GDM1 (cell line): ENCODE data around the gene LYPLA2.

ENCODE experiments used
- DNase-seq: peaks from one replicate; lab custom pipeline; 2025; lab: John Stamatoyannopoulos, UW

LYPLA2 gene

DNA sequence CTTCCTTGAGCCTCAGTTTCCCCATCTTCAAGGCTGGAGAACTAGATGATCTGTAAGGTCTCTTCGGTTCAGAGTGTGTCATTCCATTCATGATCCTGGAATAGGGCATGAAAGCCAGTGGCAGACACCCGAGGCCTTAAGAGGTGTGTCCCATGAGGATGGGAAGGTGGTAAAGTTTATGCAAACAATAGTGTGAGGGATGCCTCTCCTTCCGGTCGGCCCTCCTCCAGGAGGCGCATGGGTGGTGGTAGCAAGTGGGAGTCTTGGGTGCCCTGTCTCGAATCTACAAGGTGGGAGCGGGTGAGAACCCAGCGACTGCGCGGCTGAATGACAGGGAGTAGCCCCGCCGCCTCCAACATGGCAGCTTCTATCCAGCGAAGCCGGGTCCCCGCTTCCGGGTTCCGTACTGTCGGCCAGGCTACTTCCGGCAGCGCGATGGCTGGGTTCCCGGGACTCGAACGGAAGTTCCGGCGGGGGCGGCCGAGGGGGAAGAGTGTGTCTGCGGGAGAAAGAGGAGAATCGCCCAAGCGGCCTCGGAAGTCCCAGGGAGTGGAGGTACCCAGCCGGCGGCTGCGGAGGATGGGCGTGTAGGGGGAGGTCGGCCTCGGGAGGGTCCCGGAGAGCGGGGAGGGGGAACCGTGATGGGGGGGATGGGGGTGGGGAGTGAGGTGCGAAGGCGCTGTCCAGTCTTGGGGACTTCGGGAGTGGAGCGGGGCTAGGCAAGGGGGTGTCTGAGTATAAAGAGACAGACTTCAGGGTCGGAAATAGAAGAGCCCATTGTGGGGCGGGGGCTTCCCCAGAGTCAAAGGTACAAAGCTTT, at the start of gene LYPLA2:
Gene LYPLA2 (plus strand): TSS at position 450 of the 820 bp plus-strand sequence. CDS start 1,538 bp downstream, outside the sequence.
- peak; percentile 77 for DNase-seq

DNA sequence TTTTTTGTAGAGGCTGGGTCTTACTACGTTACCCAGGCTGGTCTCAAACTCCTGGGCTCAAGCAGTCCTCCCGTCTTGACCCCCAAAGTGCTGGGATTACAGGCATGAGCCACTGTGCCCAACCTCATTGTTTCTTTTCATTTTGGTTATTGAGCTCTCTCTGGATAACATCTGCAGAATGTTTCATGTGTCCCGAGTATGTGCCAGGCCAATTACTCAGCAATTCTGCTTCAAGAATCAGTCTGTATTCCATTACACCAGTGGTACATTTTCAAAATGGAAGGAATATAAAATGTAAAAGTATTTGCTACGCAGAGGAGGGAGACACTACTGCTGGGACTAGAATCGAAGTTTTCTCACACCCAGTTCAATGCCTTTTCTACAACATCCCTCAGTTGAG, 49.3 kb upstream of the LYPLA2 start:
- DNase-seq: no peak

DNA sequence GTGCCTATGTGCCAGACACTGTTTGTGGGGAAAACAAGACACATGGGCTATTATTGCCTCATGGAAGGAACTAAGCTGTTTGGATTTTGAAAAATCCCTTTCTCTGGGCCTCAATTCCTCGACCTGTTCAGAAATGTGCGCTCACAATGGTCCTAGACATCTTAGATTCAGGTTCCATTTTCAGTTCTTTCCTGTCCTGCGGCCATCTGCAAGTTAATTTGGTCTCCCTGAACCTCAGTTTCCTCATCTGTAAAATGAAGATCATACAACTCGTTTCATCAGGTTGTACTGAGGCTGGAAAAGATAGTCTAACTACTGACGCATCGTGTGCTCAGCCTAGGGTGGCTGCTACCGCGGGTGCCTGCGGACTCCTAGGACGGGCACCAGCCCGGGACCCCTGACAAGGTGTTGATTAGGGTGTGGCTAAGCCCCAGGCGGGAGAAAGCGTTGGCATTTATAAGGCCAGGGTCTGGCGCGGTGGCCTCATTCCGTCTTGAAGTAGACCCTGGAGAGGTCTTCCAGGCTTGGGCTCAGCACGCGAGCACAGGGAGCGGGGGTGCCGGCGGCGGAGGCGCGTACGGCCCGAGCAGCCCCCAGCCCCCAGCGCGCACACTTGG, 48.2 kb upstream of the LYPLA2 start:
- no peak for DNase-seq

DNA sequence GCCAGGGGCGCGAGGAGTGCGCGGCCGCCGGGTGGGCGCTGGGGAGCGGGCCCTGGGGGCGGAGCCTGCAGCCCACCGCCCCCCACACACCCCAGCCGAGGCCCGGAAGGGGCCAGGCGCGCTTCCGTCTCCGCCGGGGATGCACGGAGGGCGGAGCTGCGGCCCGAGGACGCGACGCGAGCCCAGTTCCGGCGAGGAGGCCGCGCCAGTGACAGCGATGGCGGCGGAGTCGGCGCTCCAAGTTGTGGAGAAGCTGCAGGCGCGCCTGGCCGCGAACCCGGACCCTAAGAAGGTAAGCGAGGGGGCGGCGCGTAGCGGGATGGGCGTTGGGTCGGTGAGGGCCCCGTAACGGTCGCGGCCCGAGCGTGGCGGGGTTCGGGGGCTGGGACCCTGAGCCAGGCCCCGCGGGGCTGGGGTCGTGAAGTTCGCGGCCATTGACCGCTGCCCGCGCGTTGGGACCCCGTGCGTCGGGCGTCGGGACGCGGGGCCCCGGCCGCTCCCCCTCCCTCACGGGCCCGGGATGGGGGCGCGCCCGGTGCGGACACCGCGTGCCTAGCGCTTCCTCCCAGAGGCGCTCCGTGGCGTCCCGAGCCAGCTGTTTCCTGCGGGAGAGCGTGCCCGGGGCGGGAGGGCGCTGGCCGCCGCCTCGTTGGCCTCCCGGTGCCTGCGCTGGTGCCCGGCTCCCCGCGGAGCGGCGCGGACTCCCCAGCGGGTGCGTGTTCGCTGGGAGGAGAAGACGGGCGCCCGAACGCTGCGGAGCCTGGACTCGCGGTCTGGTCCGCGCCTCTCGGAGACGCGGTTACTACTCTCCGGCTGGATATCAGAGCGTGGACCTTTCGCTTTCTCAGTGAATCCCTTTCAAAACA, 47.4 kb upstream of the LYPLA2 start, which contains the start of gene ELOA:
Gene ELOA (plus strand): TSS at position 185 of the 866 bp plus-strand sequence. CDS start 33 bp downstream, at position 218.
- DNase-seq: peak; percentile 78

DNA sequence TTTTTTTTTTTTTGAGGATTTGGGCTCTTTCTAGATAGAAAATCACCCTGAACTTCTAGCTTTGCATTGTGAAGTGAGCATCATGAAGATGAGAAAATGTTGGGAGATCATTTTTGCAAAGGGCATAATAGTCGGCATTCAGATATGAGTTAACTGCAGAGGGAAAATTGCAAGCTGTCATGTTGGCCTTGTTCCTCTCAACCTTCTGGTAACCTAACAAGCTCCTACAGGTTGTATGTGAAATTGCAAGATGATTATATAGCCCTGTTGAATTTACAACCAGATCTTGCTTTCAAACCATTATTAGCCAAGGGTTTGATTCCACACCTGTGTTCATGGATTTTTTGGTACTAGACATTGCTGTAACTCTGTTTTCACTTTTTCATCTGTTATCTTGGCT, 45.4 kb upstream of the LYPLA2 start:
- DNase-seq: no peak

DNA sequence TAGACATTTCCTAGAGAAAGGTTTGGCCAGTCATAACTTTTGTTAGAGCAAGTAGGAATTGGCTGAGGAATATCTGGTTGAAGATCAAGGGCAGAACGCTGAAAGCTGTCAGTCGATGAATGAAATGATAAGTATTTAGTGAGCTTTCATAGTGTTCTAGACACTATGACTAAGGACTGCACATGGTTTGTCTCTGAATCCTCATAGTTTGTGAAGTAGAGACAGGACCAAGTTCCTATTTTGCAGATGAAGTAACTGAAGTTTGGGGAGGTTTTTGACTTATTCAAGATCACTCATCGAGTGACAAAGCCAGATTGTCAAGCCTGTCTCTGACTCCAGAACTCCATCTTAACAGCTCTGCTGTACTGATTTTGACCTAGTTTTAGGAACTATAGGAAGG, 42.9 kb upstream of the LYPLA2 start:
- no peak for DNase-seq

DNA sequence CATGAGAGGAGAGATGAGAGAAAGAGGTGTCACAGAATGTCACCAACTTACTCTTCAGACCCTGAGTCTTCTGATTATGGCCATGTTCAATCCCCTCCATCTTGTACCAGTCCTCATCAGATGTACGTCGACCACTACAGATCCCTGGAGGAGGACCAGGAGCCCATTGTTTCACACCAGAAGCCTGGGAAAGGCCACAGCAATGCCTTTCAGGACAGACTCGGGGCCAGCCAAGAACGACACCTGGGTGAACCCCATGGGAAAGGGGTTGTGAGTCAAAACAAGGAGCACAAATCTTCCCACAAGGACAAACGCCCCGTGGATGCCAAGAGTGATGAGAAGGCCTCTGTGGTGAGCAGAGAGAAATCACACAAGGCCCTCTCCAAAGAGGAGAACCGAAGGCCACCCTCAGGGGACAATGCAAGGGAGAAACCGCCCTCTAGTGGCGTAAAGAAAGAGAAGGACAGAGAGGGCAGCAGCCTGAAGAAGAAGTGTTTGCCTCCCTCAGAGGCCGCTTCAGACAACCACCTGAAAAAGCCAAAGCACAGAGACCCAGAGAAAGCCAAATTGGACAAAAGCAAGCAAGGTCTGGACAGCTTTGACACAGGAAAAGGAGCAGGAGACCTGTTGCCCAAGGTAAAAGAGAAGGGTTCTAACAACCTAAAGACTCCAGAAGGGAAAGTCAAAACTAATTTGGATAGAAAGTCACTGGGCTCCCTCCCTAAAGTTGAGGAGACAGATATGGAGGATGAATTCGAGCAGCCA, 39.7 kb upstream of the LYPLA2 start:
- DNase-seq: peak; percentile 15

DNA sequence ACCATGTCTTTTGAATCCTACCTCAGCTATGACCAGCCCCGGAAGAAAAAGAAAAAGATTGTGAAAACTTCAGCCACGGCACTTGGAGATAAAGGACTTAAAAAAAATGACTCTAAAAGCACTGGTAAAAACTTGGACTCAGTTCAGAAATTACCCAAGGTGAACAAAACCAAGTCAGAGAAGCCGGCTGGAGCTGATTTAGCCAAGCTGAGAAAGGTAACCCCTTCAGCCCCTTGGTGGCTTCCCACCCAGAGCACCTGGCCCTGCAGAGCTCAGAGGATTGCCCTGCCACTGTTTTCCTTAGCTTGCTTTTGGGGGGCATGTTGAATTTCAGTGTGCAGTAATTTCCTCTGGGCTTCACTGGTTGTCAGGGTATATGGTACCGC, 39.1 kb upstream of the LYPLA2 start:
- DNase-seq: no peak

DNA sequence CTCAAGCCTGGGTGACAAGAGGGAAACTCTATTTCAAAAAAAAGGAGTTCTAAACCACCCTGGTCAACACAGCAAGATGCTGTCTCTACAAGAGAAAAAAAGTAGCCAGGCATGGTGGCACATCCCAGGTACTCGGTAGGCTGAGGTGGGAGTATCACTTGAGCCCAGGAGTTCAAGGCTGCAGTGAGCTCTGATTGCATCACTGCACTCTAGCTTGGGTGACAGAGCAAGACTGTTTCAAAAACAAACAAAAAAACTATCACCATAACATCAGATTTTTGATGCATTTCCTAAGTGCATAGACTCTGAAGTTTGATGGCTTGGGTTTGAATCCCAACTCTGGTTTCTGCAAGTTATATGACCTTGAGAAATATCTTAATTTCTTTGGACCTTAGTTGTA, 38.0 kb upstream of the LYPLA2 start:
- no peak for DNase-seq

DNA sequence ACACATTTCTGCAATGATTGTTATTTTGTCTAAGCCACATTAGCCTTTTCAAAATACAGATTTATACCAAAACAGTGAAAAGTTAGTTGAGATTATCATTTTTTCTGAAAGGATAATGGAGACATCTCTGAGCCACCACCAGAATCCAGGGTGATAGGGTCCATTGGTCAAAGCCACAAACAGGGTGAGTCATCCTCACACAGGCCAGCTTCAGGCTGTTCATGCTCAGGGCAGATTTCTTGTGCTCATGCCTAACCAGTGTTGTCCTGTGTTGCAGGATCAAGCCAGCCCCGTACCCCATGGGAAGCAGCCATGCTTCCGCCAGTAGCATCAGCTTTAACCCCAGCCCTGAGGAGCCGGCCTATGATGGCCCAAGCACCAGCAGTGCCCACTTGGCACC, 34.3 kb upstream of the LYPLA2 start:
- DNase-seq: no peak

DNA sequence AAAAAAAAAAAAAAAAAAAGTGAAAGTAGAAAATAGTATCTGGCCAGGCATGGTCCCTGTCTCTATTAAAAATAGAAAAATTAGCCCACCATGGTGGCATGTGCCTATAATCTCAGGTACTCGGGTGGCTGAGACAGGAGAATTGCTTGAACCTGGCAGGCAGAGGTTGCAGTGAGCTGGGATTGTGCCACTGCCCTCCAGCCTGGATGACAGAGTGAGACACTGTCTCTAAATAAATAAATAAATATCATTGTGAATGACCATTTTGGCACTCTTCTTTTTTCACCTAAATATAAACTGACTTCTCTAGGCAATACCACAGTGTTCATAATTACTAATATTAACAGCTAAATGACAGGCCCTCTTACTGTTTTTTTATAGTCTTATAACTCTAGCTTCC, 33.1 kb upstream of the LYPLA2 start:
- DNase-seq: no peak

DNA sequence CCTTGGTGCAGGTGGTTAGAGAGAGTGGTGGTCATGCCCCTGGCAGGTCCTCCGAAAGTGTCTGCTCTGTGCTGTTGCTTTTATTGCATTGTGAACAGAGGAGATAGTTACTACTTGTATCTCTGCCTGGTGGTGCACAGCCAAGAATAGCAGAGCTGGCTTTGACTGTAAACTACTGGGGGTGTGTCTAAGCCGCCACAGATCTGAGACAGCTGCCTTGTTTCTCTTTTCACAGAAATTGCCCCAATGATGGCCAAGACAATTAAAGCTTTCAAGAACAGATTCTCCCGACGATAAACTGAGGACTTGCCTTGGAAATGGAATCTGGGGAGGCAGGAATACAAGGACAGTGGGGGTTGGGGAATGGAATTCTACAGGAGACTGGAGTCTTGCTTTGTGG, 31.7 kb upstream of the LYPLA2 start:
- DNase-seq: no peak

DNA sequence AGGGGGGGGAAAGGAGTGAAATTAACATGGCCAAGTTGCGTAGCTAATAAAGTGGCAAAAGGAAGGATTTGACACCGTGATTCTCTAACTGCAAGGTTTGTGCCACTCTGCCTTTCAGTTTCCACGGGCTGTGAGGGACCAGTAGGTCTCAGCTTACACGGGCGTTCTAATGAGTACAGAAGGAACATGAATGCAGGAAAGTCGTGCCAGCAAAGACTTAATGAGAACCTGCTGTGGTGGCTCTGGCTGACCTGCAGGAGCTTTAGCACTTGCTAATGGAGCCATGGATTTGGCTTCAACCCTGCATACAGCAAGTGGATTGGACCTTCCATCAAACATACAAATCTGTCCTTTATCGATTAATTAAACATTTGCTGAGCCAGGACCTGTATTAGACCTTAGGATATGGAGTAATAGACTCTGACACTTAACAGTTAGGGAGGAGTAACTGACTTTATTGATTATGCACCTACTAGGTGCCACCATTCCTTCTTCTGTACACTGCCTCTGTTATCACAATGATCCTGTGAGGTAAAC, 27.8 kb upstream of the LYPLA2 start:
- no peak for DNase-seq

DNA sequence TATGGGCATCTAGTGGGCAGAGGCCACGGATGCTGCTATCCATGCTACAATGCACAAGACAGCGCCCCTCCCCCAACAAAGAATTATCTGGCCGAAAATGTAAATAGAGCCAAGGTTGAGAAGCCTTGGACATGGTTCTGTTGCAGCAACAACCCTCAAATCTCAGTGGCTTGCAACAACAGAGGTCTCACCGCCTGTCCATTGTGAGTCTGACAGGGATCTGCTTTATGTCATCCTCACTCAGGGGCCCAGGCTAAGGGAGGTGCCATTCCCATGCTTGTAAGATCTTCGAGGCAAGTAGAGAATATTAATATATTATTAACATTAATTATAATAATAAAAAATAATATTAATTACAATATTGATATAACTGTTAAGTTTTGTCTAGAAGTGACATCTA, 22.2 kb upstream of the LYPLA2 start:
- no peak for DNase-seq

DNA sequence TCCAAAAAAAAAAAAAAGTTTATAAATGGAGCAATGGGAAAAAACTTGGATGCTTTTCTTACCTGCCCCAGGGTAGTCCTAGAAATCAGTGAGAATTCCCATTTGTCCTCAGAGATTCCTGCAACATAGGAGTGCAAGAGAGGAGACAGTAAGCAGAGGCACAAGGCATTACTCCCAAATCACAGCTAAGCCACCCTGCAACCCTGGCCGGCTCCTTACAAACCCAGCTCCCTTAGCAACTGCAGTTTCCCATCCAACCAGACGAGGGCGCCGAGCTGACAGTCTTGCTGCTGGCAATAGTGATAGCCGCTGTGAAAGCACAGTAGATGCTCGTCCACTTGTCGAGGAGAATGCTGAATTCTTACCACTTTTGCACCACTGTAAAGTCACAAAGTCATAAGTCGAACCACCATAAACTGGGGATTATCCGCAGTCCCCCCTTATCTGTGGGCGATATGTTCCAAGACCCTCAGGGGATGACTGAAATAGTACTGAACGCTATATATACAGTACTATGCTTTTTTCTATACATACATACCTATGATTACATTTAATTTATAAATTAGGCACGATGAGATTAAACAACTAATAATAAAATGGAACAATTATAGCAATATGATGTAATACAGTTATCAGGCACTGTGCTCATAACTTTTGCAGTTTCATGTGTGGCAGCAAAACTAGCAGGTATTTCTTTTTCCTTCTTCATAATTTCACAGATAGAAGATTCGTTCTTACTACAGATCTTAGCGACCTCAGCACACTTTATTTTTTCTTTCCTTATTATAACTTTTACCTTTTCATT, 18.7 kb upstream of the LYPLA2 start:
- DNase-seq: peak; percentile 63

DNA sequence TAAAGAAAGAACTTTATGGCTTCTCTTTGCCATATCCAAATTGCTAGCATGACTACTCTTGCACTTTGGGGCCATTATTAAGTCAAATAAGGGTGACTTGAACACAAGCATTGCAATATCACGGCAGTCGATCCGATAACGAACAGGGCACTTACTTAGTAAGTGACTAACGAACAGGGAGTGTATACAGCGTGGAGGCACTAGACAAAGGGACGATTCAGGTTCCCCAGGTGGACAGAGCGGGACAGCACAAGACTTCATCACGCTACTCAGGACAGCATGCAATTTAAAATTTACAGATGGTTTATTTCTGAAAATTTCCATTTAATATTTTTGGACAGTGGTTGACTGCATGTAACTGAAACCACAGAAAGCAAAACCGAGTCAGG, 18.1 kb upstream of the LYPLA2 start:
- no peak for DNase-seq

DNA sequence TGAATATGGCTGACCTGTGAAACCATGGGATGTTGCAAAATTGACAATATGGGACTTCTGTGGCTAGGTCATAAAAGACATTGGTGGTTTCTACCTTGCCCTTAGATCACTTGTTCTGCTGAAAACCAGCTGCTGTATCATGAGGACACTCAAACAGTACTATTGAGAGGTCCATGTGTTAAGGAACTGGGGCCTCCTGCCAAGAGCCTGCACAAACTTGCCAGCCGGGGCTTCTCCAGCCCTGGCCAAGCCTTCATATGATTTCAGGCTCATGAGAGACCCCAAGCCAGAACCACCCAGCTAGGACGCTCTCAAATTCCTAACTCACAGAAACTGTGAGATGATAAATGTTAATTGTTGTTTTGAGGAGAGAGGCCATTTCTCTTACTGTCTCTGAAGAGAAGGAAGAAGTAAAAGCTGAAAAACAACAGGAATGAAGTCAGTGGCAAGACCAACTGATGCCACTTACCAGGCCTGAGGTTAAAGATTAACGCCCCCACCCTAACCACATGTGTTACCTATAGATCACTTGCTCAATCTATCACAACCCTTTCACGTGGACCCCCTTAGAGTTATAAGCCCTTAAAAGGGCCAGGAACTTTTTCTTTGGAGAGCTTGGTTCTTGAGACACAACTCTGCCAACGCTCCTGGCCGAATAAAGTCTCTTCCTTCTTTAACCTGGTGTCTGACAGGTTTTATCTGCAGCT, 16.6 kb upstream of the LYPLA2 start:
- no peak for DNase-seq

DNA sequence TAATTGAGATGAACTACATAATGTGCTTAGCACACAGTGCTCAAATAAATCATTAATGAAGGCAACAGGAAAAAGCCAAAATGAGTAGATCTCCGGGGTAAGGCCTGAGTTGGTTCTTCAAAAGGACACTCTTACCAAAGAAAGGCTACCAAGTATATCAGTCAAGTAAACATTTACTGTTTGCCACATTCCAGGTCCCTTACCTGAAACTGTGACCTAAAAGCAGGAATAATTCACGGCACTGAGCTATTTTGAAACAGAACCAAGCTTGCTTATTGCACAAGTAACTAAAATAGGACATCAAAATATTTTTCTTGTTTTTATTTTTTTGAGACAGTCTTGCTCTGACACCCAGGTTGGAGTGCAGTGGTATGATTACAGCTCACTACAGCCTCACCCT, 14.7 kb upstream of the LYPLA2 start:
- no peak for DNase-seq

DNA sequence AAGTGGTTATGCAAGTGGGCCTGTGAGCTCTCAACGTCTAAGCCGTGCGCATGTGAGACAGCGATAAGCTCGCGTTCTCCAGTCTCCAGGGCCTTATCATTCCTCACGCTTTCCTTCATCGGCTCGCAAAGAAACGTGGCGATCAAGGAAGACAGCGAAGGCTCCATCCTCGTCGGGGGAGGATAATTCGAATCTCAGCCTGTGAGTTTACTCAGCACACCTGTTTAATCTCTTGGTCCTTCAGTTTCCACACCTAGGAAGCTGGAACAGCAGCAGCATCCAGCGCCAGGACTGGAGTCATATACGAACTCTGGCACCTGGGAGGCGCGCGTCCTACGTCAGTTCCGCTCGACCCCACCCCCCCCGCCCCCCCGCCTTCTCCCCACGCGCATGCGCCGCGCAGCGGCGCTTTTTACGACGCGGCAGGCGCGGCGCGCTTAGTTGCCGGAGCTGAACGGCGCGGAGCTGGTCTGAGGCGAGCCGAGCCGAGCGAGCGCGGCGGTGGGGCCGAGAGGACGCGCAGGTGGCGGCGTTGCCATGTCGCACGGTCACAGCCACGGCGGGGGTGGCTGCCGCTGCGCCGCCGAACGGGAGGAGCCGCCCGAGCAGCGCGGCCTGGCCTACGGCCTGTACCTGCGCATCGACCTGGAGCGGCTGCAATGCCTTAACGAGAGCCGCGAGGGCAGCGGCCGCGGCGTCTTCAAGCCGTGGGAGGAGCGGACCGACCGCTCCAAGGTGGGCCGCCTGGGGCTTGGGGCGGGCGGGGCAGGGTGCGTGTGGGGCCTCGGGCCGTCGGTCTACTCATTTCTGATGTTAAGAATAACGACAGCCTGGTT, 12.7 kb upstream of the LYPLA2 start, which contains the start of gene PITHD1:
Gene PITHD1 (plus strand): TSS at position 440 of the 836 bp plus-strand sequence. CDS start 98 bp downstream, at position 538.
- peak; percentile 64 for DNase-seq
